Inflammatory macrophage treated with lipopolysaccharide for 4 hours (primary cell): ENCODE results near the gene ASTN2.
A peak's percentile ranks its signal among the peaks of the same experiment; 100 is the strongest.

Experiments
- DNase-seq: peaks from one replicate; pipeline ENCODE4 v3.0.0-alpha.2; 2020

Gene ASTN2

GRCh38 chr9:116789081-116789480 is 625.8 kb downstream of the ASTN2 start:
- DNase-seq = no peak

GRCh38 chr9:116786737-116787136 is 628.1 kb downstream of the ASTN2 start:
- no peak for DNase-seq

DNA sequence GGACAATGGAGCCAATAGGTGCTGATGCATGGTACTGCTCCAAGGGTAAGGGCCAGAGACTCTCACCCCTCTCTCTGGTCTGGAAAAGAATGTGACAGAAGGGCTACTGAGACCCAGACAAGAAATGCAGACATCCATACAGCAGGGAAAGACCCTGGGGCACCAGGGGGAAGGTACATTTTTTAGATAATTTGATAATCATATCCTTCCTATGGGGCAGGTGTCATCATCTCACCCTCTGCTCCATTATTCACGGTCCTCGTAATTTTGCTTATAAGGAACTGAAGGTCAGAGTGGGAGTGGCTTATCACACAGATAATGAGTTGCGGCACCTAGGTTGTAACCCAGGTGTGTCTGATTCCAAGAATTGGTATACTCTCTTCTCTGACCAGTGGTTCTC is 637.7 kb downstream of the ASTN2 start:
- DNase-seq = no peak

GRCh38 chr9:116774421-116775180 is 640.3 kb downstream of the ASTN2 start:
- no peak for DNase-seq

GRCh38 chr9:116767219-116767618 is 647.6 kb downstream of the ASTN2 start:
- no peak for DNase-seq

- DNase-seq = no peak
Measured at GRCh38 chr9:116765011-116765410, 649.8 kb downstream of the ASTN2 start.

DNA sequence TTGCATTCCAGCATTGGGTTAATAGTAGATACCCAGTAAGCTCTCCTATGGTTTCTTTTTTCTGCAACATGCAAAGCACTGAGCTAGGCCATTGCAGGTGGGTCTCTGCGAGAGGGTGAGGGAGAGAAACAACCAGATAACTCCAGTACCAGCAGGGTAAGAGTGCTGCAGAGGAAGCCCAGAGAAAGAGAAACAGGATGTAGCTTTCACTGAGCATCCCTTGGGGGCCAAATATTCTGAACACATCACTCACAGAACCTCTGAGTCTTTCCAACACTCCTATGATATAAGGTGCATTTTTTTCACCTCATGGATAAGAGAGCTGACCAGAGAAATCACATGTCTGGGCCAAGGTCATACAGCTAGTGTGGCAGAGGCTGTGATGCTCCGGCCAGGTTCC is 651.1 kb downstream of the ASTN2 start:
- DNase-seq = no peak

- no peak for DNase-seq
Measured at GRCh38 chr9:116760636-116761035, 654.2 kb downstream of the ASTN2 start.

DNA sequence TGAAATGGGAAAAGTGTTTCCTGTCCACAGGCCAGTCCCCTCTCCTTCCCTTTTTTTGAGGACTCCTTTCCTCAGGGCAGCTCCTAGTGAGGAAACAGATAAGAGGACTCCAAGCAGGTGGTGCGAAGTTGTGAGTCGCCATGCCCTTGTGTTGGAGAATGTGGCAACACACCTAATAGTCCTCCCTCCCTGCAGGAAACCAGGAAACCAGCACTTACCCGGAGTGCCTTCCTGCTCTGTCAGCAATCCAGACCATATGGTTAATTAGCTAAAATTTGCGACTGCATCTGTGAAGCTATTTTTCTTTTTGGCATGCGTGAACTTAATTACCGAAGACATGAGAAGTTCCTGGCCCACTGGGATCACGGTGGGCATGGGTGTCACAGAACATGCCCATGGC is 657.8 kb downstream of the ASTN2 start:
- no peak for DNase-seq

GRCh38 chr9:116753389-116753788 is 661.5 kb downstream of the ASTN2 start:
- DNase-seq = peak; percentile 8

DNA sequence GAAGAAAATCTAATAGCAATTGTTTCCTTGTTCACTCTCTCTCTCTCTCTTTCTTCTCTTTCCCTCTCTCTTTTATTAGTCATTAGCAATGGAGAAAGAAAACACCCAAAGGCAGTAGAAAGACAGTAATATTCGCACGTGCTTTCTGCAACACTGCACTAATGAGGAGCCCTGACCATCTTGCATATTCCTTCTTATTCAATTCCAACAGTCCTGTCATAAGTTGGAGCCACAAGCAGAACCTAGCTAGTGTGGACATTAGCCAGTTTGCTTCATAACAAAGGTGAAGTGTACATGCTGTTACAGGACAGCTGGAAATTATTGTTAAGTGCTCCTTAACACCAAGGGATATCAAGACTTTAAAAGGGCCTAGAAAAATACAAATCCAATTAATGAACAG is 664.3 kb downstream of the ASTN2 start:
- DNase-seq = no peak

DNA sequence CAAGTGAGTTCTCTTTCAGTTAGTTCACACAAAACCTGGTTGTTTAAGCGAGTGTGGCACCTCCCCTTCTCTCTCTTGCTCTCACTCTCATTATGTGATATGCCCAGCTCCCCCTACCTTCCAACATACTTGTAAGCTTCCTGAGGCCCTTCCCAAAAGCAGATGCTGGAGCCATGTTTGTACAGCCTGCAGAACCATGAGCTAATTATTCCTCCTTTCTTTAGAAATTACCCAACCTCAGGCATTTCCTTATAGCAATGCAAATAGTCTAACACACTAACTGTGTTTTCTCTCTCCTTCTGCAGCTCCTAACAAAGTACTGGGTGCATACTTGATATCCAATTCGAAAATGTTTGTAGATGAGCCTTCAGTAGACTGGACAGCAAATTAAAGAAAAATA is 665.1 kb downstream of the ASTN2 start:
- no peak for DNase-seq

GRCh38 chr9:116749176-116749575 is 665.7 kb downstream of the ASTN2 start:
- no peak for DNase-seq

DNA sequence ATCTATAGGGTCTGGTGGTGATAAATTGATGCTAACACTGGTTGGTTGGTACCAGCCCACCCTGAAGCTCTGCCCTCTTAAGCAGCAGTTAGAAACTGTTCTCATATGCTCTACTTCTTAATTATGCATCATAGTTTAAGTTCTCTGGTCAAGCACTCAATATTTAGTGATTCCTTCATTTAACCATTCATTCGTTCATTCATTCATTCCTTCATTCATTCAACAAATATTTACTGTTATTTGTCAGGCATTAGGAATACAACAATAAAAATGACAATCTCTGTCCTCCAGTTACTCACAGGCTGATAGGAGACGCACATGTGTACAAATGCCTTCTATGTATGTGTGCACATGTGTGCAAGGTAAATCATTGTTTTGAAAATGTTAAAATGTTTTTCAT is 673.1 kb downstream of the ASTN2 start:
- DNase-seq = no peak

GRCh38 chr9:116741086-116741740 is 673.6 kb downstream of the ASTN2 start:
- DNase-seq = no peak

DNA sequence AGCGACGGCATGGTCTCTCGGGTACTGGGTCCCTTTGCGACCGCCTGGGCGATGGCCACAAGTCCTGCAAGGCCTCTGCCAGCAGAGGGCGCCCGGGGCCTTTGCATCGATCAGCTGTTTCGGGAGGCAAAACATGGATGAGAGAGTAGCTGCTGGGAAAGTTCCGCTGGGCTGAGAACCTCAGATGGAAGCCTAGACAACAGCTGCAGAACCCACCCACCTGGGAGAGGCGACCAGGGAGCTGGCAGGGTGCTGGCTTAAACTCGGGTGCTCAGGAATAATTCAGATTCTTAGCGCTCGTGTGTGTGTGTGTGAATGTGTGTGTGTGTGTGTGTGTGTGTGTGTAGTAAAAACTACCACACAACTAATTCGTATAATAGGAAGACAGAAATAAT is 677.7 kb downstream of the ASTN2 start:
- DNase-seq = peak; percentile 68

DNA sequence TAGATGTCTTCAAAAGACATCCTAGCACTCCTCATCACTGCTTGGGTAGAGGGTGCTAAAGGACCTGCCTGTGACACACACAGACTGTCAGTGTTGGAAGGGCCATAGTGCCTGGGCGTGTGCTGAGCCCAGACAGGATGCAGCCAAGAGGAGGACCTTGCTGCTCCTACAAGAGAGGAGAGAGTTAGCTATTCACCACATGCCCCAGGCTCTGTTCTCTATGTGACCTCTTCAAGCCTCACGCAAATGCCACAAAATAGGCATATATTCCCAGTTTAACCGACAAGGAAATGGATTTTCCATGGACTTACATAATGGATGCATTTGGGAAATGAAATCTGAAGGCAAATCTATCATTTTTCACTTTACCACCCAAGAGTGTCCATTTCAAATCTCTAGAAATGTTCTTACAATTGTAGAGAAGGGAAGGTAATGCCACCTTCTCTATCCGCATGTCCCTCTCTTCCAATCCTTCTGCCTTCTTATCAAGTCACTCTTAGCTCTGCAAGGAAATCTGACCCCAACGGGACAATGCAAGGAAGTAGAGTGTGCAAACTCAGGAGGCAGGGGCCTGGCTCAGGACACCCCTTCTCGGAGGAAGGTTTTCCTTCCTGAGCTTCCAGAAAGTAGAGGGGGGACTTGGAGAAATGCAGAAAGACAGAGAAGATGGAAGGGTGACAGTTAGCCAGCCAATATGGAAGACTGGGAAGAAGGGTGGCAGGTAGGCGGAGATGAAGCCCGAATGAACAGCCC is 678.3 kb downstream of the ASTN2 start:
- no peak for DNase-seq

GRCh38 chr9:116733010-116733641 is 681.7 kb downstream of the ASTN2 start:
- DNase-seq = no peak

DNA sequence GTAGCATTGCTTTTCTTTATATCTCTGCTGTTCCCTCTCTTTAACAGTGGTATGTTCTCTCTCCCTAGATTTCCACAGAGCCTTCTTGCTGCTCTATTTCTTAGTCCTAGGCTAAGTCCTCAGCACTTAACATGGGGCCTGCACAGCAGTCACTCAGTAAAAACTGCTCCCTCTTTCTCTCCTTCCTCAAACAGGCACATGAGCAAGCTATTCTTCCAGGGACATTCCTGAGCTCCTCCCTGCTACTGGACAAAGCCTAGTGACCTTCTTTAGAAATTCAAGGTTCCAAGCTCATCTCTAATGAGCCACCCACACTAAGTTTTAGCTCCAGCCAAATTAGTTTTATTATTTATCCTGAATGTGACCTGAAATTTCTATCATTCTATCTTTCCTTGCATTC is 688.3 kb downstream of the ASTN2 start:
- DNase-seq = no peak

GRCh38 chr9:116724123-116724522 is 690.7 kb downstream of the ASTN2 start:
- no peak for DNase-seq

GRCh38 chr9:116721944-116722343 is 692.9 kb downstream of the ASTN2 start:
- no peak for DNase-seq

DNA sequence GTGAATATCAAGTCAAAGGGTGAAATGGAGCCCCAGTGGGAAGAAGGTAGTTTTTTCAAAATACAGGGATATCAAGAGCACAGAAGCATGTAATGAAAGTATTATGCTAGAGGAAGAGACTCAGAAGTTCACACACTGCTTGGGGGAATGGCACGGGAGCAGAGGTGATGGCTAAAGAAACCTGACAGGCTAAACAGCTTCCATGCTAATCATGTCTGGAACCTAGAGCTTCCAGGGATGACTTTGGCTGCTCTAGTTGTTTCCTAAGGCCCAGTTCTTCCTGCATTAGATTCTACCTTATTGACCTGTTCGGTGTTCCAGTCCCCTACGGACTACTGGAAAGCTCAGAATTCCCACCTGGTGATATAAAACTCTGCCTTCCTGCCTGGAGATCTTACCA is 693.4 kb downstream of the ASTN2 start:
- DNase-seq = no peak

GRCh38 chr9:116720111-116720510 is 694.7 kb downstream of the ASTN2 start:
- DNase-seq = no peak

GRCh38 chr9:116718111-116718510 is 696.7 kb downstream of the ASTN2 start:
- DNase-seq = no peak
